GM12892 (cell line): Measurements from ENCODE around the gene TNS1.

ENCODE experiments used
- POLR2A ChIP-seq: IDR thresholded peaks from 2 replicates; pipeline ENCODE4 v1.6.1; 2011; ENCODE audit warnings: low read depth, low read length, control low read depth
- POLR2AphosphoS5 ChIP-seq: IDR thresholded peaks from 2 replicates; pipeline ENCODE4 v1.6.1; 2011; ENCODE audit warnings: low read depth, low read length, control low read depth
- TAF1 ChIP-seq: IDR thresholded peaks from 2 replicates; pipeline ENCODE4 v1.6.1; 2011; ENCODE audit warnings: low read depth, mild to moderate bottlenecking, control low read depth, low read length, borderline replicate concordance

- TF ChIP-seq POLR2A: no peak
- TF ChIP-seq TAF1: no peak
- TF ChIP-seq POLR2AphosphoS5: no peak
Observed at GRCh38 chr2:217993138-217993537, 9.7 kb downstream of the TNS1 start.
